Activated naive CD8-positive, alpha-beta T cell treated with anti-CD3 and anti-CD28 coated beads, Interleukin-2, amount 10 ng/mL, durations not matched to agents 7 days and 5 days (primary cell): ENCODE data around the gene DGUOK. TPM values are rescaled to one million over a fixed set of nuclear protein-coding genes. Genes with fewer than 3 reads are reported as not detected.

Experiments
- ATAC-seq: fragments of 150-1000 bp; cut with Tn5 transposase; one replicate; pipeline ENCODE4 v1.10.0; 2021; ENCODE audit warnings: low read depth, moderate library complexity
- POLR2A ChIA-PET: fragments of 350-600 bp; sonication (Branson Sonifier 250); formaldehyde crosslinking; loops from one replicate; lab custom pipeline; 2021; ENCODE audit warnings: antibody characterized with exemption; lab: Charles Lee
- DNase-seq: peaks from one replicate; pipeline ENCODE4 v3.0.0; 2021
- H3K27ac Mint-ChIP-seq: one replicate; pipeline ENCODE4 v1.8.0; 2022; ENCODE audit warnings: mild to moderate bottlenecking, mixed read lengths
- H3K27me3 Mint-ChIP-seq: one replicate; pipeline ENCODE4 v1.8.0; 2022; ENCODE audit warnings: mild to moderate bottlenecking, moderate library complexity, mixed read lengths
- H3K36me3 Mint-ChIP-seq: one replicate; pipeline ENCODE4 v1.8.0; 2021; ENCODE audit warnings: mild to moderate bottlenecking, mixed read lengths
- H3K4me1 Mint-ChIP-seq: one replicate; pipeline ENCODE4 v1.8.0; 2021; ENCODE audit warnings: mixed read lengths
- H3K4me3 Mint-ChIP-seq: one replicate; pipeline ENCODE4 v1.8.0; 2022; ENCODE audit warnings: mild to moderate bottlenecking, moderate library complexity, mixed read lengths
- H3K9me3 Mint-ChIP-seq: one replicate; pipeline ENCODE4 v1.8.0; 2021; ENCODE audit warnings: mixed read lengths
- total RNA-seq, 2 experiments: library from RNA; stranded (reverse); gene quantifications; one replicate each; pipeline ENCODE4 v1.2.3, GENCODE V29; 2021

Gene DGUOK
- total RNA-seq, 2 experiments from 2014 or later, result 71.6 to 77.7 TPM

- POLR2A ChIA-PET, result interaction anchor here (1.1 to 5.3 kb wide), 3 partner anchors 13 to 194 kb away, joined by 3 to 40 read pairs (median 17); partner anchors contain the start of gene MOB1A
- Mint-ChIP-seq H3K27ac (peak within 1 kb of the TSS; percentile 91), H3K36me3 (peaks cover 15% of the 10 kb centered on the region), H3K4me3 (peak within 1 kb of the TSS; percentile 83), H3K27me3 (no peaks in the 10 kb centered on the region), H3K9me3 (no peaks in the 10 kb centered on the region), H3K4me1 (peaks cover 62% of the 10 kb centered on the region)
- ATAC-seq (peak; percentile 8), DNase-seq (peak; percentile 67)
Measured at GRCh38 chr2:73984203-73984921, 57.7 kb downstream of the DGUOK start, which contains the start of gene TET3. TSS of gene TET3 (plus strand) at chr2:73984910. CDS start at chr2:73986404, 1,494 bp downstream.

DNA sequence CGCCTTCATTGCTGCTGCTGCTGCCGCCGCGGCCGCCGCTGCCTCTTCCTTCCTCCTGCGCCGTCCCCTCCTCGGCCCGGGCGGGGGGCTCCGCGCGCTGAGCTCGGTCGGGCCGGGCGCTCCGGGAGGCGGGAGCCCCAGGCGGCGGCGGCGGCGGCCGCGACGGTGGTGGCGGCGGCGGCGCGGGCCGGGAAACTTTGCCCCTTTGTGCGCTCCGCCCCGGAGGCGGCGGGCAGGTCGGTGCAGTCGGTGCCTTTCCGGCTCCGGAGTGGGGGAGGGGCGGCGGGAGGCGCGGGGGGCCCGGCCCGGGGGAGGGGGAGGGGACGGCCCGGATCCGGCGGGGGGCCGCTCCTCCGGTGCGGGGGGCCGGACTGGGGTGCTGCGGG, 58.2 kb downstream of the DGUOK start:
- peaks cover 21% of the 10 kb centered on the region for H3K36me3 Mint-ChIP-seq
- H3K27ac Mint-ChIP-seq, result no peak overlapping the region
- DNase-seq (peak; percentile 82), ATAC-seq (peak; percentile 32)
- POLR2A ChIA-PET, result interaction anchor here (1.1 to 5.3 kb wide), 4 partner anchors 14 to 193 kb away, joined by 3 to 40 read pairs (median 11); partner anchors contain the start of genes DGUOK and MOB1A
- H3K4me1 Mint-ChIP-seq, result peaks cover 62% of the 10 kb centered on the region
- no peaks in the 10 kb centered on the region for H3K9me3 Mint-ChIP-seq
- no peaks in the 10 kb centered on the region for H3K27me3 Mint-ChIP-seq
- peak overlapping the region; percentile 43 for H3K4me3 Mint-ChIP-seq

GRCh38 chr2:73985308-73986084, 58.8 kb downstream of the DGUOK start:
- Mint-ChIP-seq H3K27ac (peak overlapping the region; percentile 91), H3K4me3 (peak overlapping the region; percentile 83), H3K9me3 (peaks cover 3% of the 10 kb centered on the region), H3K36me3 (peaks cover 27% of the 10 kb centered on the region), H3K27me3 (no peaks in the 10 kb centered on the region), H3K4me1 (peaks cover 63% of the 10 kb centered on the region)
- DNase-seq (peak; percentile 74), ATAC-seq (peak; percentile 32)
- POLR2A ChIA-PET, result interaction anchor here (0.7 to 5.3 kb wide), 7 partner anchors 15 to 214 kb away, joined by 3 to 40 read pairs (median 3); partner anchors contain the start of genes DGUOK and MOB1A

DNA sequence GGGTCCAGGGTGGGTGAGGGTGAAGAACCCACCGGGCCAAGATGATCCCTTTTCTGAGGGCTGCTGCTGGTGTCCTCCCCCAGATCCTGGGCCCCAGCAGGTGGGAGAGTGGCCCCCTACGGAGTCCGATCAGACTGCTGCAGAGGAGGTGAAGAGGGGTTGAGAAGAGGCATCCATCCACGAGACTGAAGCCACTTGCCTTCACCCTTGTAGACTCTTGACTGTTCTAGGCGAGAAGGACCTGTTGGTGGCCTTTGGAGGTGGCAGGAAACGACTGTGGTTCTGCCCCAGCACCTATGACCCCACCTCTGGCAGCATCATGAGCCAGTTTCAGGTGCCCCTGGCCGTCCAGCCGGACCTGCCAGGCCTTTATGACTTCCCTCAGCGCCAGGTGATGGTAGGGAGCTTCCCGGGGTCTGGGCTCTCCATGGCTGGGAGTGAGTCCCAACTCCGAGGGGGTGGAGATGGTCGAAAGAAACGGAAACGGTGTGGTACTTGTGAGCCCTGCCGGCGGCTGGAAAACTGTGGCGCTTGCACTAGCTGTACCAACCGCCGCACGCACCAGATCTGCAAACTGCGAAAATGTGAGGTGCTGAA, 59.5 kb downstream of the DGUOK start:
- H3K4me1 Mint-ChIP-seq, result peaks cover 59% of the 10 kb centered on the region
- peak overlapping the region; percentile 83 for H3K4me3 Mint-ChIP-seq
- peak overlapping the region; percentile 91 for H3K27ac Mint-ChIP-seq
- H3K27me3 Mint-ChIP-seq, result no peaks in the 10 kb centered on the region
- POLR2A ChIA-PET, result interaction anchor here (0.7 to 5.3 kb wide), 11 partner anchors 14 to 214 kb away, joined by 3 to 40 read pairs (median 4); partner anchors contain the start of genes DGUOK and MOB1A
- peak; percentile 60 for DNase-seq
- peaks cover 33% of the 10 kb centered on the region for H3K36me3 Mint-ChIP-seq
- peaks cover 6% of the 10 kb centered on the region for H3K9me3 Mint-ChIP-seq
- ATAC-seq, result peak; percentile 11

GRCh38 chr2:73987109-73987947, 60.6 kb downstream of the DGUOK start:
- POLR2A ChIA-PET, result interaction anchor here (0.8 to 5.3 kb wide), 12 partner anchors 10 to 191 kb away, joined by 3 to 40 read pairs (median 4); partner anchors contain the start of gene MOB1A
- DNase-seq, result peak; percentile 63
- Mint-ChIP-seq H3K9me3 (peaks cover 9% of the 10 kb centered on the region), H3K36me3 (peaks cover 42% of the 10 kb centered on the region), H3K27ac (peak overlapping the region; percentile 91), H3K4me1 (peaks cover 56% of the 10 kb centered on the region), H3K4me3 (peak overlapping the region; percentile 83), H3K27me3 (no peaks in the 10 kb centered on the region)
- peak; percentile 55 for ATAC-seq

- ATAC-seq (no peak), DNase-seq (no peak)
- H3K27ac Mint-ChIP-seq, result peak overlapping the region; percentile 27
- H3K27me3 Mint-ChIP-seq, result no peaks in the 10 kb centered on the region
- peak overlapping the region; percentile 83 for H3K4me3 Mint-ChIP-seq
- H3K4me1 Mint-ChIP-seq, result peaks cover 52% of the 10 kb centered on the region
- H3K36me3 Mint-ChIP-seq, result peaks cover 46% of the 10 kb centered on the region
- peaks cover 9% of the 10 kb centered on the region for H3K9me3 Mint-ChIP-seq
- POLR2A ChIA-PET, result interaction anchor here (0.5 to 5.3 kb wide), 13 partner anchors 14 to 440 kb away, joined by 3 to 40 read pairs (median 5); partner anchors contain the start of genes DGUOK and MOB1A
Measured at GRCh38 chr2:73987948-73988700, 61.4 kb downstream of the DGUOK start.

- Mint-ChIP-seq H3K9me3 (peaks cover 9% of the 10 kb centered on the region), H3K36me3 (peaks cover 51% of the 10 kb centered on the region), H3K27ac (no peak overlapping the region), H3K4me3 (no peak overlapping the region), H3K27me3 (no peaks in the 10 kb centered on the region), H3K4me1 (peaks cover 57% of the 10 kb centered on the region)
- DNase-seq (no peak), ATAC-seq (no peak)
- POLR2A ChIA-PET, result no interaction called here
Measured at GRCh38 chr2:73989972-73990371, 63.3 kb downstream of the DGUOK start.

DNA sequence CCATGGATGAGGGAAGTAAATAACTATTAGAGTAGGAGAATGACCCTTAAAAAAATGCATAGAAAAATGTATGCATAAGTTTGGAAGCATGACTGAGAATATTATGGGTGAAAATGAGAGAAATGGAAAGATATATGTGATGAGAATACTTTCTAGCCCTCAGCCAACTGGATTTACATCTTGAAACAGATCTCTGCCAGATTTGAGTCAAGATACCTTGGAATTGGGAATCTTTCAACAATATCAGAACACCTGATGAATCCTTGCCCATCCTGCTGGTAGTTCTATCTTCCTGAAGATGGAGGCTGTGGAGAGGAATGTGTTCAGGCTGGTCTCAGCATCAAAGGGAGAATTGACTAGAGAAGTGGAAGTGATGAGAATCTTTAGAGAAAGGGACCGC, 63.9 kb downstream of the DGUOK start:
- Mint-ChIP-seq H3K4me1 (peaks cover 57% of the 10 kb centered on the region), H3K4me3 (no peak overlapping the region), H3K27ac (no peak overlapping the region), H3K27me3 (no peaks in the 10 kb centered on the region), H3K36me3 (peaks cover 51% of the 10 kb centered on the region), H3K9me3 (peaks cover 9% of the 10 kb centered on the region)
- POLR2A ChIA-PET, result no interaction called here
- ATAC-seq, result no peak
- DNase-seq, result no peak

GRCh38 chr2:73992036-73992435, 65.4 kb downstream of the DGUOK start:
- peaks cover 51% of the 10 kb centered on the region for H3K4me1 Mint-ChIP-seq
- POLR2A ChIA-PET, result no interaction called here

GRCh38 chr2:73993376-73993775, 66.7 kb downstream of the DGUOK start:
- POLR2A ChIA-PET, result no interaction called here
- H3K4me1 Mint-ChIP-seq, result peaks cover 47% of the 10 kb centered on the region
- H3K9me3 Mint-ChIP-seq, result peaks cover 9% of the 10 kb centered on the region
- no peaks in the 10 kb centered on the region for H3K27me3 Mint-ChIP-seq
- no peak overlapping the region for H3K4me3 Mint-ChIP-seq
- H3K36me3 Mint-ChIP-seq, result peaks cover 41% of the 10 kb centered on the region
- ATAC-seq (no peak), DNase-seq (no peak)
- H3K27ac Mint-ChIP-seq, result peak overlapping the region; percentile 50

More at GRCh38 chr2:73992036-73992435, 65.4 kb downstream of the DGUOK start:
- peaks cover 47% of the 10 kb centered on the region for H3K36me3 Mint-ChIP-seq
- no peaks in the 10 kb centered on the region for H3K27me3 Mint-ChIP-seq
- no peak overlapping the region for H3K4me3 Mint-ChIP-seq
- DNase-seq, result no peak
- H3K27ac Mint-ChIP-seq, result no peak overlapping the region
- H3K9me3 Mint-ChIP-seq, result peaks cover 9% of the 10 kb centered on the region
- ATAC-seq, result no peak

GRCh38 chr2:73993778-73994177, 67.1 kb downstream of the DGUOK start:
- Mint-ChIP-seq H3K4me3 (no peak overlapping the region), H3K27ac (peak overlapping the region; percentile 50), H3K36me3 (peaks cover 38% of the 10 kb centered on the region), H3K4me1 (peaks cover 48% of the 10 kb centered on the region), H3K27me3 (no peaks in the 10 kb centered on the region), H3K9me3 (peaks cover 9% of the 10 kb centered on the region)
- DNase-seq (no peak), ATAC-seq (no peak)
- POLR2A ChIA-PET, result no interaction called here
